ENCODE results near the gene BLOC1S3.

BLOC1S3 gene

DNA sequence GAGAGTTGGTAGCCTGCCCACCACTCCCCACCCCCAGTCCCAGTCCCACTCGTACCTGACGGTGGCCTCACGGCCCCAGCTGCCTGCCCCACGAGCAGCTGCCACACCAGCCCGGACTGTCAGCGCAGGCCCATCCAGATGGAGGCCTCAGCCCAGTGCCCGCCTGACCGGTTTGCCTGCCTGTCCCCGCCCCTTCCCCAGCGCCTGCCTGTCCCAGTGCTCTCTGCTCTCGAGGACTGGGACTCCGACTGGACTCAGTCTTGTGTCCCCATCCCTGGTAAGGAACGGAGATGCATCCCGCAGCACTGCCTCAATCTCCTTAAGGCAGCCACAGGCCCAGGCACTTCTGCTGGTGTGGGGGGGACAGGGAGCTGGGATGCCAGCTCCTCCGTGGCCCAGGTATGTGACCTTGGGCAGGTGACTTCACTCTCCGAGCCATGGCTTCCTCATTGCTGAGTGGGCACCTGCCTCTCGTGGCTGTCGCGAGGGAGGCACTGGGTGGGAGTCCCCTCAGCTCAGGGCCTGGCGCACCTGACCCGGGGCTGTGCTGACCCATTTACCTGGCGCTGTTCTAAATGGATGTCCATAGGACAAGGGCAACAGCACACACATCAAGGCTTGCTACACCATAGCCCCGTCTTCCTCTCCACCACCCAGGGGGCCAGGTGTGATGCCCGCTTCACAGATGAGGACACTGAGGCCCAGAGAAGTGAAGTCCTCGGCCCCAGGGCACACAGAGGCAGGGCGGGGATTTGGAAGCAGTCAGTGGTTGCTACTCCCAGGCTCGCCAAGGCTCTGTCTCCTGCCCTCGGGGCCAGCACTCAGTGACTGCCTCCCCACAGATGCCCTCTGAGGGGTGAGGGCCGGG, 17.5 kb upstream of the BLOC1S3 start, which contains the start of gene NKPD1:
NKPD1 (minus strand) TSS at position 113 of the 868 bp plus-strand sequence. CDS start 832 bp downstream, outside the sequence.
- H3K79me2 ChIP-seq (ENCODE audit: control insufficient read depth, low read length): no peaks in the 10 kb centered on the region
- no peak within 1 kb of the TSS for H3K27ac ChIP-seq (ENCODE audit: low read depth, low read length)
- no peak for TF ChIP-seq CTCF (IDR thresholded peaks at IDR 0.05; ENCODE audit: low read depth, low read length, poor library complexity, severe bottlenecking)
- no peak for TF ChIP-seq EZH2phosphoT487 (IDR thresholded peaks at IDR 0.05; ENCODE audit: borderline replicate concordance, low read length)
- H3F3A ChIP-seq (ENCODE audit: control insufficient read depth, insufficient read depth): no peaks in the 10 kb centered on the region
- no peaks in the 10 kb centered on the region for H3K9me3 ChIP-seq (ENCODE audit: control insufficient read depth, insufficient read depth, low read length)
- H3K4me1 ChIP-seq (ENCODE audit: control insufficient read depth, low read length): peaks cover 14% of the 10 kb centered on the region
- no peaks in the 10 kb centered on the region for H3K36me3 ChIP-seq (ENCODE audit: control insufficient read depth, low read length)
- H3K4me3 ChIP-seq (ENCODE audit: low read length): no peak within 1 kb of the TSS
- no peaks in the 10 kb centered on the region for H3K9me2 ChIP-seq (replicated peaks; ENCODE audit: control insufficient read depth, low read length)
- no peaks in the 10 kb centered on the region for H4K20me1 ChIP-seq (ENCODE audit: control insufficient read depth, insufficient read depth, low read depth, low read length)
- no peak within 1 kb of the TSS for H3K4me2 ChIP-seq (ENCODE audit: low read length)
- H3K27me3 ChIP-seq (ENCODE audit: control insufficient read depth, low read length): peaks cover 16% of the 10 kb centered on the region

DNA sequence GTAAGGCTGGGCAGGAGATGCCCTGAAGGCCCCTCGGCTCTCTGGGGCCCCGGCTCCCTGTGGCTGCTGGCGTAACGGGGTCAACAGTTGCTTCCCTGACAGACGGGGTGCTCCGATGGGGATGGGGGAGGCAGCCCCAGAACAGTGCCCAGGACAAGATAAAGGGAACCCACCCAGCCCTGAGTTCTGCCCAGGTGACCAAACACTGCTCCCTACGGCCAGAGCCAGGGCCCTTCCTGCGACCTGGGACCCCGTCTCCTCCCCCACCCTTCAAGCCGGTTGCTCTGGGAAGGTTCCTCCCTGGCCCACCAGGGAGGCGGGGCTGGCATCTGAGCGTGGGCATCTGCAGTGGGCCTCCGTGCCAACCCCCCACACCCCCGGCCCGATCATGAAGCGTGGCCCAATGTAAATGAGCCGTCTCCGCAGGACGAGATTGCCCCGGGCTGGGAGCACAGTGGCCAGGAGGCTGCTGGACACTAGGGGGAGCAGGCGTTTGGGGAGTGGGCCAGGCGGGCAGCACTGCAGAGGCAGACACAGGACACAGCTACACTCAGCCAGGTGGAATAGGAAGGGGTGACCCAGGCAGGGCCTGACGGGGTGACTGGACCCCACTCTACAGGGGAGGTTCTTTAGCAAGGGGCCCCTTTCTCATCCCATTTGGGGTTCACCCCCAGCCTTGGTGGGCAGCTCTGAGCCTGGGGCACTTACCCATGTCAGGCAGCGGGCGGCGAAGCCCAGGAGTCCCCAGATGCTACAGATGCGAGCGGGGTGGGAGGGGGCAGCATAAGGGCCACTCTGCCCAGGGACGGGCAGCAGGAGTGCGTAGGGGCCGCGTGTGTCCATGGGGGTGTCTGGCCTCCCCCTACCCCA, 16.6 kb upstream of the BLOC1S3 start:
- Histone ChIP-seq H3K9me3 (ENCODE audit: control insufficient read depth, insufficient read depth, low read length) (no peaks in the 10 kb centered on the region), H3K36me3 (ENCODE audit: control insufficient read depth, low read length) (no peaks in the 10 kb centered on the region), H3K4me2 (ENCODE audit: low read length) (no peak overlapping the region), H3K27me3 (ENCODE audit: control insufficient read depth, low read length) (peaks cover 11% of the 10 kb centered on the region), H3K79me2 (ENCODE audit: control insufficient read depth, low read length) (no peaks in the 10 kb centered on the region), H4K20me1 (ENCODE audit: control insufficient read depth, insufficient read depth, low read depth, low read length) (no peaks in the 10 kb centered on the region), H3K27ac (ENCODE audit: low read depth, low read length) (no peak overlapping the region), H3K4me1 (ENCODE audit: control insufficient read depth, low read length) (peaks cover 14% of the 10 kb centered on the region), H3K9me2 (replicated peaks; ENCODE audit: control insufficient read depth, low read length) (no peaks in the 10 kb centered on the region), H3K4me3 (ENCODE audit: low read length) (no peak overlapping the region), H3F3A (ENCODE audit: control insufficient read depth, insufficient read depth) (no peaks in the 10 kb centered on the region)
- TF ChIP-seq CTCF (IDR thresholded peaks at IDR 0.05; ENCODE audit: low read depth, low read length, poor library complexity, severe bottlenecking) (peak; percentile 31), EZH2phosphoT487 (IDR thresholded peaks at IDR 0.05; ENCODE audit: borderline replicate concordance, low read length) (no peak)

DNA sequence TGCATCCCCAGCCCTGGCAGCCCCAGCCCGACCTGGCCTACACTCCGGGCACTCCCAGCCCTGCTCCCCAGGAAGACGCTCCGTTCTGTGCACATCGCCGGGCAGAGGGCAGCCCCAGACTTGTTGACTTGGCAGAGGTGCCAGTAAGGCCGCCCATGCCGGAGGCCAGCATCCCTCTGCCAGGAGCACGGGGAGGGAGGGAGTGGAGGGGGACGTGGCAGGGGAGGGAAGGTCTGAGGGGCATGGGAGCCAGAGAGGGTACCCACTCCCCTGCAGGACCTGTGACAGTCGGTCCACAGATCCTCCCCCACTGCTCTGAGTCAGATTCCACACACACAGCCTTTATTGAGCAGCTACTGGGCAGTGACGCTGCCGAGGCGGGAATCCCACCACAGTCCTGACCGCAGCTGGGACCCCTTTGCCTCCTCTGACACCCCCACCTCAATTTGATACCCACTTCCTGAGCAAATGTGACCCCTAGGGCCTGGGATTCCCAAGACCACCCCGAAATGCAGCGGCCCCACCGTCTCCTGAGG, 15.9 kb upstream of the BLOC1S3 start:
- Histone ChIP-seq H3K4me2 (ENCODE audit: low read length) (no peak overlapping the region), H3K79me2 (ENCODE audit: control insufficient read depth, low read length) (no peaks in the 10 kb centered on the region), H3K4me3 (ENCODE audit: low read length) (no peak overlapping the region), H4K20me1 (ENCODE audit: control insufficient read depth, insufficient read depth, low read depth, low read length) (no peaks in the 10 kb centered on the region), H3K9me3 (ENCODE audit: control insufficient read depth, insufficient read depth, low read length) (no peaks in the 10 kb centered on the region), H3K27me3 (ENCODE audit: control insufficient read depth, low read length) (peaks cover 10% of the 10 kb centered on the region; the same call in 1 of the 2 replicates), H3K27ac (ENCODE audit: low read depth, low read length) (no peak overlapping the region), H3F3A (ENCODE audit: control insufficient read depth, insufficient read depth) (no peaks in the 10 kb centered on the region), H3K36me3 (ENCODE audit: control insufficient read depth, low read length) (no peaks in the 10 kb centered on the region), H3K4me1 (ENCODE audit: control insufficient read depth, low read length) (peaks cover 14% of the 10 kb centered on the region), H3K9me2 (replicated peaks; ENCODE audit: control insufficient read depth, low read length) (no peaks in the 10 kb centered on the region)
- TF ChIP-seq EZH2phosphoT487 (IDR thresholded peaks at IDR 0.05; ENCODE audit: borderline replicate concordance, low read length) (no peak), CTCF (IDR thresholded peaks at IDR 0.05; ENCODE audit: low read depth, low read length, poor library complexity, severe bottlenecking) (no peak)

Measured in DOHH2 (cell line).